ENCODE measurements around the gene UMPS. TPM values are rescaled to one million over a fixed set of nuclear protein-coding genes. Genes with fewer than 3 reads are reported as not detected.

UMPS gene
- total and polyA plus RNA-seq, 2 experiments from 2014 or later, result 44.1 to 48.8 TPM

- H3K27ac ChIP-seq (ENCODE audit: low read depth), result no peak overlapping the region
- Mint-ChIP-seq H3K4me1 (peaks cover 5% of the 10 kb centered on the region), H3K4me3 (no peak overlapping the region), H3K27ac (no peak overlapping the region), H3K9me3 (no peaks in the 10 kb centered on the region), H3K27me3 (ENCODE audit: insufficient read depth, low read depth, poor library complexity) (peaks cover 15% of the 10 kb centered on the region), H3K36me3 (ENCODE audit: low read depth) (peaks cover 68% of the 10 kb centered on the region)
- no peaks in the 10 kb centered on the region for H3K9me2 ChIP-seq (ENCODE audit: insufficient read depth)
- H3K4me2 ChIP-seq, result no peak overlapping the region
- H4K20me1 ChIP-seq (replicated peaks; ENCODE audit: insufficient read depth), result peaks cover 5% of the 10 kb centered on the region
- H3K4me3 ChIP-seq, result no peak overlapping the region
- 0 out of 2 replicates have a peak, but pooled peaks cover under 1% of the 10 kb centered on the region for H3K4me1 ChIP-seq (ENCODE audit: insufficient read depth)
- H3K79me2 ChIP-seq (replicated peaks; ENCODE audit: insufficient read depth), result no peaks in the 10 kb centered on the region
- 0 out of 2 replicates have a peak, but pooled peaks cover 24% of the 10 kb centered on the region for H3F3A ChIP-seq (replicated peaks; ENCODE audit: low read depth)
- ATAC-seq (no peak), DNase-seq (ENCODE audit: low spot score) (no peak)
- H2AFZ ChIP-seq, result no peak overlapping the region
- peaks cover 31% of the 10 kb centered on the region; the same call in 1 of the 2 replicates for H3K36me3 ChIP-seq (ENCODE audit: insufficient read depth)
- TF ChIP-seq REST (IDR thresholded peaks at IDR 0.05; ENCODE audit: unreplicated experiment), result no peak
- TF ChIP-seq EZH2 (IDR thresholded peaks at IDR 0.05; ENCODE audit: low read depth, unreplicated experiment), result no peak
- no peak for TF ChIP-seq CREB1 (CRISPR knock-in tag; IDR thresholded peaks at IDR 0.05; ENCODE audit: low read depth)
- no peak for TF ChIP-seq POLR2AphosphoS5 (IDR thresholded peaks at IDR 0.05; ENCODE audit: low read depth)
- no peak for TF ChIP-seq ZNF462 (CRISPR knock-in tag; IDR thresholded peaks at IDR 0.05)
- TF ChIP-seq ZNF114 (CRISPR knock-in tag; IDR thresholded peaks at IDR 0.05), result no peak
- TF ChIP-seq ETS1 (IDR thresholded peaks at IDR 0.05), result no peak
- no peak for TF ChIP-seq NANOG (IDR thresholded peaks at IDR 0.05; ENCODE audit: borderline replicate concordance)
- no peak for TF ChIP-seq ZNF331 (CRISPR knock-in tag; IDR thresholded peaks at IDR 0.05; ENCODE audit: low read depth)
- TF ChIP-seq STAT1 (IDR thresholded peaks at IDR 0.05; ENCODE audit: unreplicated experiment), result no peak
- no peak for TF ChIP-seq JUNB (IDR thresholded peaks at IDR 0.05; ENCODE audit: unreplicated experiment)
- no peak for TF ChIP-seq CTCF (conservative IDR thresholded peaks at IDR 0.05; ENCODE audit: low read depth in 2 of 2)
- no peak for TF ChIP-seq EZH2phosphoT487 (IDR thresholded peaks at IDR 0.05; ENCODE audit: unreplicated experiment)
- no peaks in the 10 kb centered on the region for H3K27me3 ChIP-seq (ENCODE audit: insufficient read depth)
Observed at GRCh38 chr3:124764746-124765145, 34.5 kb downstream of the UMPS start.

Data from GM23338 (cell line).